Measurements from ENCODE around the gene CD276.

DNA sequence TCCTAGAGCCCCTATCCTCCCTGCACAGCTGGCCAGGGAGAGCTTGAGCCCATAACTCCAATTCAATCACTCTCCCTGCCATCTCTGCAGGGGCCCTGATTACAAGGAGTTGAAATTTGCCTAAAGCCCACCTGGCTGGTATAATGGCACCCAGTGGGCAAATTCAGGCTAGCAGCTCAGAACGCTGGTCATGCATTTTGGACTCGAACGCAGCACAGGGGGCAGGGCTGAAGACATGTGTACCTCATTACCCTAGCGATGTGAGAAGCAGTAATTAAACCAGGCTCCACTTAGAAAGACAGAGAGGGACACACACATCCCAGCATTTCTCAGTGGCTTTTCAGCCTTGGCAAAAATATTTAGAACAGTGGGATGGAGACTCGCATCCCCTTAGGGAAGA lies 65.8 kb downstream of the CD276 start:
- no peak for TF ChIP-seq POLR2A (IDR thresholded peaks at IDR 0.05)
- TF ChIP-seq, protein P1, sequence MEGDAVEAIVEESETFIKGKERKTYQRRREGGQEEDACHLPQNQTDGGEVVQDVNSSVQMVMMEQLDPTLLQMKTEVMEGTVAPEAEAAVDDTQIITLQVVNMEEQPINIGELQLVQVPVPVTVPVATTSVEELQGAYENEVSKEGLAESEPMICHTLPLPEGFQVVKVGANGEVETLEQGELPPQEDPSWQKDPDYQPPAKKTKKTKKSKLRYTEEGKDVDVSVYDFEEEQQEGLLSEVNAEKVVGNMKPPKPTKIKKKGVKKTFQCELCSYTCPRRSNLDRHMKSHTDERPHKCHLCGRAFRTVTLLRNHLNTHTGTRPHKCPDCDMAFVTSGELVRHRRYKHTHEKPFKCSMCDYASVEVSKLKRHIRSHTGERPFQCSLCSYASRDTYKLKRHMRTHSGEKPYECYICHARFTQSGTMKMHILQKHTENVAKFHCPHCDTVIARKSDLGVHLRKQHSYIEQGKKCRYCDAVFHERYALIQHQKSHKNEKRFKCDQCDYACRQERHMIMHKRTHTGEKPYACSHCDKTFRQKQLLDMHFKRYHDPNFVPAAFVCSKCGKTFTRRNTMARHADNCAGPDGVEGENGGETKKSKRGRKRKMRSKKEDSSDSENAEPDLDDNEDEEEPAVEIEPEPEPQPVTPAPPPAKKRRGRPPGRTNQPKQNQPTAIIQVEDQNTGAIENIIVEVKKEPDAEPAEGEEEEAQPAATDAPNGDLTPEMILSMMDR (IDR thresholded peaks at IDR 0.05) = no peak
